GM23338 (cell line): Measurements from ENCODE around the gene CPD. TPM values are rescaled to one million over a fixed set of nuclear protein-coding genes. Genes with fewer than 3 reads are reported as not detected.

Experiments used
- ATAC-seq: fragments of 200-7000 bp; cut with Tn5 transposase; 3 replicates; pipeline ENCODE4 v1.9.1; 2020
- DNase-seq: peaks from one replicate; pipeline ENCODE4 v3.0.0-alpha.2; 2015; ENCODE audit warnings: low spot score
- H2AFZ ChIP-seq: fragments of 200-600 bp; sonication (generic); 2 replicates; pipeline ENCODE4 v1.8.0; 2016; ENCODE audit warnings: antibody characterized with exemption, mild to moderate bottlenecking, moderate library complexity
- H3F3A ChIP-seq: fragments of 200-600 bp; sonication (generic); replicated peaks from 2 replicates; pipeline ENCODE4 v1.8.0; 2017; ENCODE audit warnings: antibody characterized with exemption, mixed run types, low read depth
- H3K27ac ChIP-seq: fragments of 200-600 bp; sonication (generic); 2 replicates; pipeline ENCODE4 v1.6.1; 2016; ENCODE audit warnings: low read depth
- H3K27me3 ChIP-seq: fragments of 200-600 bp; sonication (generic); 2 replicates; pipeline ENCODE4 v1.8.0; 2016; ENCODE audit warnings: mild to moderate bottlenecking, mixed run types, moderate library complexity; ENCODE audit not compliant: insufficient read depth
- H3K36me3 ChIP-seq: fragments of 200-600 bp; sonication (generic); 2 replicates; pipeline ENCODE4 v1.8.0; 2016; ENCODE audit warnings: mild to moderate bottlenecking; ENCODE audit not compliant: insufficient read depth
- H3K4me1 ChIP-seq: fragments of 200-600 bp; sonication (generic); 2 replicates; pipeline ENCODE4 v1.8.0; 2016; ENCODE audit warnings: mild to moderate bottlenecking, moderate library complexity; ENCODE audit not compliant: insufficient read depth
- H3K4me2 ChIP-seq: fragments of 200-600 bp; sonication (generic); 2 replicates; pipeline ENCODE4 v1.7.1; 2017; ENCODE audit warnings: mixed run types
- H3K4me3 ChIP-seq: fragments of 200-600 bp; sonication (generic); 2 replicates; pipeline ENCODE4 v1.6.1; 2016; ENCODE audit warnings: mixed run types
- H3K79me2 ChIP-seq: fragments of 200-600 bp; sonication (generic); replicated peaks from 2 replicates; pipeline ENCODE4 v1.8.0; 2017; ENCODE audit warnings: mild to moderate bottlenecking; ENCODE audit not compliant: insufficient read depth
- H3K9me2 ChIP-seq: fragments of 200-600 bp; sonication (generic); 2 replicates; pipeline ENCODE4 v1.8.0; 2017; ENCODE audit not compliant: insufficient read depth
- H4K20me1 ChIP-seq: fragments of 200-600 bp; sonication (generic); replicated peaks from 2 replicates; pipeline ENCODE4 v1.8.0; 2017; ENCODE audit warnings: mild to moderate bottlenecking; ENCODE audit not compliant: insufficient read depth
- H3K27ac Mint-ChIP-seq: 2 replicates; pipeline ENCODE4 v1.8.0; 2020; ENCODE audit warnings: inconsistent platforms, mild to moderate bottlenecking, moderate library complexity, mixed read lengths
- H3K27me3 Mint-ChIP-seq: 3 replicates; pipeline ENCODE4 v1.8.0; 2022; ENCODE audit warnings: low read depth, mild to moderate bottlenecking, moderate library complexity, mixed read lengths, inconsistent platforms; ENCODE audit not compliant: insufficient read depth, poor library complexity
- H3K36me3 Mint-ChIP-seq: 3 replicates; pipeline ENCODE4 v1.8.0; 2021; ENCODE audit warnings: low read depth, mild to moderate bottlenecking, inconsistent platforms, moderate library complexity, mixed read lengths
- H3K4me1 Mint-ChIP-seq: 3 replicates; pipeline ENCODE4 v1.8.0; 2020; ENCODE audit warnings: mild to moderate bottlenecking, inconsistent platforms, mixed read lengths
- H3K4me3 Mint-ChIP-seq: 3 replicates; pipeline ENCODE4 v1.8.0; 2021; ENCODE audit warnings: moderate library complexity, mild to moderate bottlenecking, inconsistent platforms, mixed read lengths
- H3K9me3 Mint-ChIP-seq: 3 replicates; pipeline ENCODE4 v1.8.0; 2020; ENCODE audit warnings: moderate library complexity, mild to moderate bottlenecking, inconsistent platforms, mixed read lengths
- CREB1 ChIP-seq: fragments of 250-450 bp; sonication (Bioruptor Pico); IDR thresholded peaks from 2 replicates; pipeline ENCODE4 v1.5.0; 2020; ENCODE audit warnings: low read depth, mild to moderate bottlenecking, moderate library complexity
- EZH2 ChIP-seq: fragments of 200-600 bp; sonication (generic); IDR thresholded peaks from one replicate; pipeline ENCODE4 v1.8.0; 2017; ENCODE audit warnings: antibody characterized with exemption, mild to moderate bottlenecking, low read depth; ENCODE audit not compliant: unreplicated experiment
- EZH2phosphoT487 ChIP-seq: fragments of 200-600 bp; sonication (generic); IDR thresholded peaks from one replicate; pipeline ENCODE4 v1.8.1; 2018; ENCODE audit warnings: antibody characterized with exemption; ENCODE audit not compliant: unreplicated experiment
- JUNB ChIP-seq: IDR thresholded peaks from one replicate; pipeline ENCODE4 v1.6.1; 2016; ENCODE audit warnings: antibody characterized with exemption; ENCODE audit not compliant: unreplicated experiment
- NANOG ChIP-seq: IDR thresholded peaks from 2 replicates; pipeline ENCODE4 v1.6.1; 2016; ENCODE audit warnings: antibody characterized with exemption, borderline replicate concordance
- POLR2AphosphoS5 ChIP-seq: IDR thresholded peaks from 2 replicates; pipeline ENCODE4 v1.6.1; 2016; ENCODE audit warnings: antibody characterized with exemption, low read depth
- STAT1 ChIP-seq: IDR thresholded peaks from one replicate; pipeline ENCODE4 v1.6.1; 2016; ENCODE audit warnings: antibody characterized with exemption; ENCODE audit not compliant: unreplicated experiment
- ZNF114 ChIP-seq: fragments of 250-450 bp; sonication (Bioruptor Pico); IDR thresholded peaks from 2 replicates; pipeline ENCODE4 v1.5.0; 2020; ENCODE audit warnings: mild to moderate bottlenecking, moderate library complexity
- ZNF331 ChIP-seq: fragments of 250-450 bp; sonication (Bioruptor Pico); IDR thresholded peaks from 2 replicates; pipeline ENCODE4 v1.5.0; 2020; ENCODE audit warnings: low read depth, mild to moderate bottlenecking, moderate library complexity
- polyA plus RNA-seq: library from polyadenylated mRNA; unstranded; fragments of >200 nt; fragmentation: Nextera tagmentation; extraction: Ambion mirVana; gene quantifications from 2 replicates; pipeline ENCODE4 v1.2.1, GENCODE V29; 2016
- total RNA-seq: library from RNA; depleted of rRNA; stranded (reverse); fragments of >200 nt; shearing (Covaris generic); gene quantifications from 2 replicates; pipeline ENCODE4 v1.2.3, GENCODE V29; 2014
- TF ChIP-seq, protein P1 (sequence below), 2 experiments: fragments of 200-600 bp in 1 of 2; sonication (generic) in 1 of 2; conservative IDR thresholded peaks; 2 replicates each; pipeline versions ENCODE4 v1.5.1 to v1.6.1; 2016 to 2017; ENCODE audit warnings: antibody characterized with exemption in 2 of 2, low read depth in 2 of 2, mild to moderate bottlenecking in 2 of 2, moderate library complexity in 1 of 2
- TF ChIP-seq, protein P2 (sequence below): fragments of 250-450 bp; sonication (Bioruptor Pico); IDR thresholded peaks from 2 replicates; pipeline ENCODE4 v1.5.0; 2020; ENCODE audit warnings: mild to moderate bottlenecking, moderate library complexity
- TF ChIP-seq, protein P3 (sequence below): IDR thresholded peaks from one replicate; pipeline ENCODE4 v1.6.1; 2018; ENCODE audit warnings: antibody characterized with exemption; ENCODE audit not compliant: unreplicated experiment
- TF ChIP-seq, protein P4 (sequence below): IDR thresholded peaks from 2 replicates; pipeline ENCODE4 v1.6.1; 2016; ENCODE audit warnings: antibody characterized with exemption

Gene CPD
- total and polyA plus RNA-seq, 2 experiments from 2014 or later: 6.2 to 57.8 TPM

DNA sequence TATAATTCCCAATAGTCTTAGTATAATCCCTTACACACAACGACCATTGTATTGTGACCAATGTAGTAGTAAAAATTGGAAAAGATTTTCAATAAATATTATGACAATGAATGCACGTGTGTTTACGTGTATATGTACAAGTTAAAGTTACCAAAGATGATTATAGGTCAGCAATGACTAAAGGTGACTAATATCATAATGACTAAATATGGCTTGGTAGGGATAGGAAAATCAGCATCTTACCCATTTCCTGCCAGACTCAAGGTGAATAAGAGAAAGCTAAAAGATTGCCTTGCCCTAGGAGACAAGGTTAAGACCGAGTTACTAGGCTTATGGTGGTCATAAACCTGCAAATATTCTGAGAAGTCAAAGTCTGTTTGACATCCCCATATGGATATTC, 34.4 kb downstream of the CPD start:
- Histone ChIP-seq H3K4me1 (no peaks in the 10 kb centered on the region), H3K27ac (no peak overlapping the region), H3K27me3 (no peaks in the 10 kb centered on the region), H3F3A (no peaks in the 10 kb centered on the region), H3K36me3 (no peaks in the 10 kb centered on the region), H3K79me2 (0 out of 2 replicates have a peak, but pooled peaks cover 4% of the 10 kb centered on the region), H3K4me3 (no peak overlapping the region), H2AFZ (no peak overlapping the region), H4K20me1 (peaks cover 7% of the 10 kb centered on the region), H3K4me2 (no peak overlapping the region), H3K9me2 (no peaks in the 10 kb centered on the region)
- Mint-ChIP-seq H3K9me3 (no peaks in the 10 kb centered on the region), H3K4me3 (no peak overlapping the region), H3K36me3 (peaks cover 2% of the 10 kb centered on the region; the same call in 1 of the 3 replicates), H3K27me3 (no peaks in the 10 kb centered on the region), H3K27ac (no peak overlapping the region), H3K4me1 (peaks cover 9% of the 10 kb centered on the region; the same call in 2 of the 3 replicates)
- TF ChIP-seq STAT1 (no peak), EZH2 (no peak), NANOG (no peak), ZNF331 (CRISPR knock-in tag) (no peak), ZNF114 (CRISPR knock-in tag) (no peak), POLR2AphosphoS5 (no peak), CREB1 (CRISPR knock-in tag) (no peak), EZH2phosphoT487 (no peak), JUNB (no peak)
- TF ChIP-seq, protein P1, sequence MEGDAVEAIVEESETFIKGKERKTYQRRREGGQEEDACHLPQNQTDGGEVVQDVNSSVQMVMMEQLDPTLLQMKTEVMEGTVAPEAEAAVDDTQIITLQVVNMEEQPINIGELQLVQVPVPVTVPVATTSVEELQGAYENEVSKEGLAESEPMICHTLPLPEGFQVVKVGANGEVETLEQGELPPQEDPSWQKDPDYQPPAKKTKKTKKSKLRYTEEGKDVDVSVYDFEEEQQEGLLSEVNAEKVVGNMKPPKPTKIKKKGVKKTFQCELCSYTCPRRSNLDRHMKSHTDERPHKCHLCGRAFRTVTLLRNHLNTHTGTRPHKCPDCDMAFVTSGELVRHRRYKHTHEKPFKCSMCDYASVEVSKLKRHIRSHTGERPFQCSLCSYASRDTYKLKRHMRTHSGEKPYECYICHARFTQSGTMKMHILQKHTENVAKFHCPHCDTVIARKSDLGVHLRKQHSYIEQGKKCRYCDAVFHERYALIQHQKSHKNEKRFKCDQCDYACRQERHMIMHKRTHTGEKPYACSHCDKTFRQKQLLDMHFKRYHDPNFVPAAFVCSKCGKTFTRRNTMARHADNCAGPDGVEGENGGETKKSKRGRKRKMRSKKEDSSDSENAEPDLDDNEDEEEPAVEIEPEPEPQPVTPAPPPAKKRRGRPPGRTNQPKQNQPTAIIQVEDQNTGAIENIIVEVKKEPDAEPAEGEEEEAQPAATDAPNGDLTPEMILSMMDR (conservative IDR thresholded peaks at IDR 0.05; ENCODE audit: low read depth in 2 of 2): no peak
- TF ChIP-seq, protein P2, sequence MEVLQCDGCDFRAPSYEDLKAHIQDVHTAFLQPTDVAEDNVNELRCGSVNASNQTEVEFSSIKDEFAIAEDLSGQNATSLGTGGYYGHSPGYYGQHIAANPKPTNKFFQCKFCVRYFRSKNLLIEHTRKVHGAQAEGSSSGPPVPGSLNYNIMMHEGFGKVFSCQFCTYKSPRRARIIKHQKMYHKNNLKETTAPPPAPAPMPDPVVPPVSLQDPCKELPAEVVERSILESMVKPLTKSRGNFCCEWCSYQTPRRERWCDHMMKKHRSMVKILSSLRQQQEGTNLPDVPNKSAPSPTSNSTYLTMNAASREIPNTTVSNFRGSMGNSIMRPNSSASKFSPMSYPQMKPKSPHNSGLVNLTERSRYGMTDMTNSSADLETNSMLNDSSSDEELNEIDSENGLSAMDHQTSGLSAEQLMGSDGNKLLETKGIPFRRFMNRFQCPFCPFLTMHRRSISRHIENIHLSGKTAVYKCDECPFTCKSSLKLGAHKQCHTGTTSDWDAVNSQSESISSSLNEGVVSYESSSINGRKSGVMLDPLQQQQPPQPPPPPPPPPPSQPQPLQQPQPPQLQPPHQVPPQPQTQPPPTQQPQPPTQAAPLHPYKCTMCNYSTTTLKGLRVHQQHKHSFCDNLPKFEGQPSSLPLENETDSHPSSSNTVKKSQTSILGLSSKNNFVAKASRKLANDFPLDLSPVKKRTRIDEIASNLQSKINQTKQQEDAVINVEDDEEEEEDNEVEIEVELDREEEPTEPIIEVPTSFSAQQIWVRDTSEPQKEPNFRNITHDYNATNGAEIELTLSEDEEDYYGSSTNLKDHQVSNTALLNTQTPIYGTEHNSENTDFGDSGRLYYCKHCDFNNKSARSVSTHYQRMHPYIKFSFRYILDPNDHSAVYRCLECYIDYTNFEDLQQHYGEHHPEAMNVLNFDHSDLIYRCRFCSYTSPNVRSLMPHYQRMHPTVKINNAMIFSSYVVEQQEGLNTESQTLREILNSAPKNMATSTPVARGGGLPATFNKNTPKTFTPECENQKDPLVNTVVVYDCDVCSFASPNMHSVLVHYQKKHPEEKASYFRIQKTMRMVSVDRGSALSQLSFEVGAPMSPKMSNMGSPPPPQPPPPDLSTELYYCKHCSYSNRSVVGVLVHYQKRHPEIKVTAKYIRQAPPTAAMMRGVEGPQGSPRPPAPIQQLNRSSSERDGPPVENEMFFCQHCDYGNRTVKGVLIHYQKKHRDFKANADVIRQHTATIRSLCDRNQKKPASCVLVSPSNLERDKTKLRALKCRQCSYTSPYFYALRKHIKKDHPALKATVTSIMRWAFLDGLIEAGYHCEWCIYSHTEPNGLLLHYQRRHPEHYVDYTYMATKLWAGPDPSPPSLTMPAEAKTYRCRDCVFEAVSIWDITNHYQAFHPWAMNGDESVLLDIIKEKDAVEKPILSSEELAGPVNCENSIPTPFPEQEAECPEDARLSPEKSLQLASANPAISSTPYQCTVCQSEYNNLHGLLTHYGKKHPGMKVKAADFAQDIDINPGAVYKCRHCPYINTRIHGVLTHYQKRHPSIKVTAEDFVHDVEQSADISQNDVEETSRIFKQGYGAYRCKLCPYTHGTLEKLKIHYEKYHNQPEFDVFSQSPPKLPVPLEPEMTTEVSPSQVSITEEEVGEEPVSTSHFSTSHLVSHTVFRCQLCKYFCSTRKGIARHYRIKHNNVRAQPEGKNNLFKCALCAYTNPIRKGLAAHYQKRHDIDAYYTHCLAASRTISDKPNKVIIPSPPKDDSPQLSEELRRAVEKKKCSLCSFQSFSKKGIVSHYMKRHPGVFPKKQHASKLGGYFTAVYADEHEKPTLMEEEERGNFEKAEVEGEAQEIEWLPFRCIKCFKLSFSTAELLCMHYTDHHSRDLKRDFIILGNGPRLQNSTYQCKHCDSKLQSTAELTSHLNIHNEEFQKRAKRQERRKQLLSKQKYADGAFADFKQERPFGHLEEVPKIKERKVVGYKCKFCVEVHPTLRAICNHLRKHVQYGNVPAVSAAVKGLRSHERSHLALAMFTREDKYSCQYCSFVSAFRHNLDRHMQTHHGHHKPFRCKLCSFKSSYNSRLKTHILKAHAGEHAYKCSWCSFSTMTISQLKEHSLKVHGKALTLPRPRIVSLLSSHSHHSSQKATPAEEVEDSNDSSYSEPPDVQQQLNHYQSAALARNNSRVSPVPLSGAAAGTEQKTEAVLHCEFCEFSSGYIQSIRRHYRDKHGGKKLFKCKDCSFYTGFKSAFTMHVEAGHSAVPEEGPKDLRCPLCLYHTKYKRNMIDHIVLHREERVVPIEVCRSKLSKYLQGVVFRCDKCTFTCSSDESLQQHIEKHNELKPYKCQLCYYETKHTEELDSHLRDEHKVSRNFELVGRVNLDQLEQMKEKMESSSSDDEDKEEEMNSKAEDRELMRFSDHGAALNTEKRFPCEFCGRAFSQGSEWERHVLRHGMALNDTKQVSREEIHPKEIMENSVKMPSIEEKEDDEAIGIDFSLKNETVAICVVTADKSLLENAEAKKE: no peak
- TF ChIP-seq, protein P3, sequence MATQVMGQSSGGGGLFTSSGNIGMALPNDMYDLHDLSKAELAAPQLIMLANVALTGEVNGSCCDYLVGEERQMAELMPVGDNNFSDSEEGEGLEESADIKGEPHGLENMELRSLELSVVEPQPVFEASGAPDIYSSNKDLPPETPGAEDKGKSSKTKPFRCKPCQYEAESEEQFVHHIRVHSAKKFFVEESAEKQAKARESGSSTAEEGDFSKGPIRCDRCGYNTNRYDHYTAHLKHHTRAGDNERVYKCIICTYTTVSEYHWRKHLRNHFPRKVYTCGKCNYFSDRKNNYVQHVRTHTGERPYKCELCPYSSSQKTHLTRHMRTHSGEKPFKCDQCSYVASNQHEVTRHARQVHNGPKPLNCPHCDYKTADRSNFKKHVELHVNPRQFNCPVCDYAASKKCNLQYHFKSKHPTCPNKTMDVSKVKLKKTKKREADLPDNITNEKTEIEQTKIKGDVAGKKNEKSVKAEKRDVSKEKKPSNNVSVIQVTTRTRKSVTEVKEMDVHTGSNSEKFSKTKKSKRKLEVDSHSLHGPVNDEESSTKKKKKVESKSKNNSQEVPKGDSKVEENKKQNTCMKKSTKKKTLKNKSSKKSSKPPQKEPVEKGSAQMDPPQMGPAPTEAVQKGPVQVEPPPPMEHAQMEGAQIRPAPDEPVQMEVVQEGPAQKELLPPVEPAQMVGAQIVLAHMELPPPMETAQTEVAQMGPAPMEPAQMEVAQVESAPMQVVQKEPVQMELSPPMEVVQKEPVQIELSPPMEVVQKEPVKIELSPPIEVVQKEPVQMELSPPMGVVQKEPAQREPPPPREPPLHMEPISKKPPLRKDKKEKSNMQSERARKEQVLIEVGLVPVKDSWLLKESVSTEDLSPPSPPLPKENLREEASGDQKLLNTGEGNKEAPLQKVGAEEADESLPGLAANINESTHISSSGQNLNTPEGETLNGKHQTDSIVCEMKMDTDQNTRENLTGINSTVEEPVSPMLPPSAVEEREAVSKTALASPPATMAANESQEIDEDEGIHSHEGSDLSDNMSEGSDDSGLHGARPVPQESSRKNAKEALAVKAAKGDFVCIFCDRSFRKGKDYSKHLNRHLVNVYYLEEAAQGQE: no peak
- TF ChIP-seq, protein P4, sequence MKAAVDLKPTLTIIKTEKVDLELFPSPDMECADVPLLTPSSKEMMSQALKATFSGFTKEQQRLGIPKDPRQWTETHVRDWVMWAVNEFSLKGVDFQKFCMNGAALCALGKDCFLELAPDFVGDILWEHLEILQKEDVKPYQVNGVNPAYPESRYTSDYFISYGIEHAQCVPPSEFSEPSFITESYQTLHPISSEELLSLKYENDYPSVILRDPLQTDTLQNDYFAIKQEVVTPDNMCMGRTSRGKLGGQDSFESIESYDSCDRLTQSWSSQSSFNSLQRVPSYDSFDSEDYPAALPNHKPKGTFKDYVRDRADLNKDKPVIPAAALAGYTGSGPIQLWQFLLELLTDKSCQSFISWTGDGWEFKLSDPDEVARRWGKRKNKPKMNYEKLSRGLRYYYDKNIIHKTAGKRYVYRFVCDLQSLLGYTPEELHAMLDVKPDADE: no peak
- ATAC-seq (no peak), DNase-seq (no peak)
